HepG2 (cell line): Measurements from ENCODE around the gene P2RY11. TPM values are rescaled to one million over a fixed set of nuclear protein-coding genes. Genes with fewer than 3 reads are reported as not detected.

Source experiments
- CENPX ChIP-seq: sonication (generic); formaldehyde crosslinking; IDR thresholded peaks from 2 replicates; pipeline ENCODE4 v1.9.0; 2021; ENCODE audit warnings: mild to moderate bottlenecking, missing genetic modification reagents, moderate library complexity
- CHD2 ChIP-seq: IDR thresholded peaks from 2 replicates; pipeline ENCODE4 v1.6.1; 2011; ENCODE audit warnings: low read depth, low read length, improper control_type of control experiment
- ETV5 ChIP-seq: IDR thresholded peaks from 2 replicates; pipeline ENCODE4 v1.6.1; 2018; ENCODE audit warnings: missing biosample characterization, missing genetic modification reagents, inconsistent platforms, borderline replicate concordance
- HNF4A ChIP-seq: sonication (generic); formaldehyde crosslinking; IDR thresholded peaks from 2 replicates; pipeline ENCODE4 v1.4.0; 2020; ENCODE audit warnings: missing genetic modification reagents
- IRX3 ChIP-seq: sonication (generic); formaldehyde crosslinking; IDR thresholded peaks from 2 replicates; pipeline ENCODE4 v1.8.1; 2023; ENCODE audit warnings: mild to moderate bottlenecking, low read depth, missing genetic modification reagents, borderline replicate concordance
- KAT7 ChIP-seq: IDR thresholded peaks from 2 replicates; pipeline ENCODE4 v1.6.1; 2018; ENCODE audit warnings: borderline replicate concordance, missing compliant biosample characterization
- KDM2A ChIP-seq: sonication (generic); formaldehyde crosslinking; IDR thresholded peaks from 2 replicates; pipeline ENCODE4 v1.4.0; 2020; ENCODE audit warnings: low read depth, missing genetic modification reagents, borderline replicate concordance
- KMT2B ChIP-seq: IDR thresholded peaks from 2 replicates; pipeline ENCODE4 v1.6.1; 2016; ENCODE audit warnings: missing genetic modification reagents, missing compliant biosample characterization
- MTA1 ChIP-seq: sonication (generic); formaldehyde crosslinking; IDR thresholded peaks from 2 replicates; pipeline ENCODE4 v1.4.0; 2020; ENCODE audit warnings: missing genetic modification reagents, mild to moderate bottlenecking, borderline replicate concordance
- PCBP1 ChIP-seq: fragments of 200-400 bp; formaldehyde crosslinking; IDR thresholded peaks from 2 replicates; pipeline ENCODE4 v1.6.1; 2017; ENCODE audit warnings: mild to moderate bottlenecking, low read depth, low read length, borderline replicate concordance
- POLR2AphosphoS5 ChIP-seq: IDR thresholded peaks from 2 replicates; pipeline ENCODE4 v1.6.1; 2012; ENCODE audit warnings: low read depth, low read length
- PTBP1 ChIP-seq: fragments of 200-400 bp; formaldehyde crosslinking; IDR thresholded peaks from 2 replicates; pipeline ENCODE4 v1.6.1; 2018; ENCODE audit warnings: low read length, low read depth; ENCODE audit not compliant: poor library complexity, severe bottlenecking
- RAD51 ChIP-seq: fragments of 450-650 bp; IDR thresholded peaks from 2 replicates; pipeline ENCODE4 v1.6.1; 2016; ENCODE audit warnings: borderline replicate concordance
- REXO4 ChIP-seq: sonication (generic); formaldehyde crosslinking; IDR thresholded peaks from 2 replicates; pipeline ENCODE4 v1.8.0; 2022; ENCODE audit warnings: missing genetic modification reagents, mild to moderate bottlenecking, borderline replicate concordance
- SAP130 ChIP-seq: IDR thresholded peaks from 2 replicates; pipeline ENCODE4 v1.6.1; 2016; ENCODE audit warnings: low read depth
- TMF1 ChIP-seq: sonication (generic); formaldehyde crosslinking; IDR thresholded peaks from 2 replicates; pipeline ENCODE4 v1.8.1; 2022; ENCODE audit warnings: low read depth, missing genetic modification reagents
- YEATS2 ChIP-seq: sonication (generic); formaldehyde crosslinking; IDR thresholded peaks from 2 replicates; pipeline ENCODE4 v1.4.0; 2020; ENCODE audit warnings: missing genetic modification reagents, borderline replicate concordance
- ZNF136 ChIP-seq: sonication (generic); formaldehyde crosslinking; IDR thresholded peaks from 2 replicates; pipeline ENCODE4 v1.8.1; 2022; ENCODE audit warnings: low read depth, mild to moderate bottlenecking, moderate library complexity, missing genetic modification reagents
- ZNF160 ChIP-seq: sonication (generic); formaldehyde crosslinking; IDR thresholded peaks from 2 replicates; pipeline ENCODE4 v1.8.0; 2022; ENCODE audit warnings: mild to moderate bottlenecking, inconsistent platforms, missing genetic modification reagents
- ZNF20 ChIP-seq: sonication (generic); formaldehyde crosslinking; IDR thresholded peaks from 2 replicates; pipeline ENCODE4 v1.4.0; 2020; ENCODE audit warnings: mild to moderate bottlenecking, moderate library complexity, missing genetic modification reagents
- ZNF253 ChIP-seq: sonication (generic); formaldehyde crosslinking; IDR thresholded peaks from 2 replicates; pipeline ENCODE4 v1.8.0; 2022; ENCODE audit warnings: mild to moderate bottlenecking, missing genetic modification reagents, borderline replicate concordance
- ZNF556 ChIP-seq: sonication (generic); formaldehyde crosslinking; IDR thresholded peaks from 2 replicates; pipeline ENCODE4 v1.4.0; 2020; ENCODE audit warnings: mild to moderate bottlenecking, missing genetic modification reagents, borderline replicate concordance
- ZSCAN5A ChIP-seq: sonication (generic); formaldehyde crosslinking; IDR thresholded peaks from 2 replicates; pipeline ENCODE4 v1.8.0; 2022; ENCODE audit warnings: mild to moderate bottlenecking, missing genetic modification reagents, borderline replicate concordance
- polyA plus RNA-seq, 8 experiments: library from polyadenylated mRNA; depleted of rRNA in 3 of 8; stranded (reverse) in 7 of 8; unstranded in 1 of 8; fragments of >200 nt; fragmentation: Illumina TruSeq in 4 of 8; extraction: Trizol in 4 of 8; gene quantifications; 2 replicates each; pipeline versions ENCODE4 v1.2.1 to v1.2.3, GENCODE V29; 2011 to 2016; ENCODE audit warnings: low read depth in 4 of 8, missing spikeins in 1 of 8, mixed read lengths in 1 of 8; ENCODE audit not compliant: insufficient read depth in 1 of 8
- total RNA-seq, 5 experiments: library from RNA; depleted of rRNA; stranded (reverse); fragments of >200 nt; fragmentation: Illumina TruSeq; extraction: Trizol; gene quantifications; 2 replicates each; pipeline ENCODE4 v1.2.3, GENCODE V29; 2016; ENCODE audit warnings: low read depth in 1 of 5
- TF ChIP-seq, protein P1 (sequence below): sonication (generic); formaldehyde crosslinking; IDR thresholded peaks from 2 replicates; pipeline ENCODE4 v1.5.1; 2020; ENCODE audit warnings: mild to moderate bottlenecking, missing genetic modification reagents
- TF ChIP-seq, protein P2 (sequence below): sonication (generic); formaldehyde crosslinking; IDR thresholded peaks from 2 replicates; pipeline ENCODE4 v1.5.0; 2020; ENCODE audit warnings: missing genetic modification reagents
- TF ChIP-seq, protein P3 (sequence below): sonication (generic); formaldehyde crosslinking; IDR thresholded peaks from 2 replicates; pipeline ENCODE4 v1.4.0; 2020; ENCODE audit warnings: mild to moderate bottlenecking, missing genetic modification reagents

Gene P2RY11
- total and polyA plus RNA-seq, 2 of the 13 experiments (the other 11 are each of a cell fraction or from before 2014, with no cell fraction given), result 4.0 to 7.8 TPM

DNA sequence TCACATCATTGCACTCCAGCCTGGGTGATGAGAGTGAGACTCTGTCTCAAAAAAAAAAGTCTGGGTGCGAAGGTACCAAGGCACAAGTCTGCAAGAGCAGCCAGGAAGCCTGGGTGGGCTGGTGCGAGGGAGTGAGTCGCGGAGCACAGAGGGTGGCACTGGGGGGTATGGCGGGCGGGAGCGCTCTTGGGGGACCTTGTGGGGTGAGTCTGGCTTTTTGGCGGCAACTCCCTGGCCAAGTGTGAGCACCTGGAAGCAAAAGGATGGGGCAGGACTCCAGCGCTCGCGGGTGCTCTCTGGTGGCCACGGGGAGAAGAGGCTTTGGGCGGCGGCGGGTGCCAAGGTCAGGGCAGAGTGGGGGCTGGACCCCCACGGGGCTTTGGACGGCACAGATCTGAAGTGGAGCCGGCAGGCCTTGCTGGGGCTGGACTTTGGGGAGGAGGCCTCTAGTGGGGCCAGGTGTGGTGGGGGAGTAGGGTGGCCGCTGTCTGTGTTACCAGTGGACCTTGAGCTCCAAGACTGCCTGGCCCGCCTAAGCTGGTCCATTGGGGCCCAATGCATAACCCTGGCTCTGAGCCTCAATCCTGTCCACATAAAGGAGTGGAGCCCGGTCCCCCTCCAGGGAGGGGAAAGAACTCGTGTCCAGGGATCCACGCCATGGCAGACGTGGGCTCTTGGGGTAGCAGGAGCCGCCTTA, 1.6 kb downstream of the P2RY11 start (continued):
- TF ChIP-seq, protein P1, sequence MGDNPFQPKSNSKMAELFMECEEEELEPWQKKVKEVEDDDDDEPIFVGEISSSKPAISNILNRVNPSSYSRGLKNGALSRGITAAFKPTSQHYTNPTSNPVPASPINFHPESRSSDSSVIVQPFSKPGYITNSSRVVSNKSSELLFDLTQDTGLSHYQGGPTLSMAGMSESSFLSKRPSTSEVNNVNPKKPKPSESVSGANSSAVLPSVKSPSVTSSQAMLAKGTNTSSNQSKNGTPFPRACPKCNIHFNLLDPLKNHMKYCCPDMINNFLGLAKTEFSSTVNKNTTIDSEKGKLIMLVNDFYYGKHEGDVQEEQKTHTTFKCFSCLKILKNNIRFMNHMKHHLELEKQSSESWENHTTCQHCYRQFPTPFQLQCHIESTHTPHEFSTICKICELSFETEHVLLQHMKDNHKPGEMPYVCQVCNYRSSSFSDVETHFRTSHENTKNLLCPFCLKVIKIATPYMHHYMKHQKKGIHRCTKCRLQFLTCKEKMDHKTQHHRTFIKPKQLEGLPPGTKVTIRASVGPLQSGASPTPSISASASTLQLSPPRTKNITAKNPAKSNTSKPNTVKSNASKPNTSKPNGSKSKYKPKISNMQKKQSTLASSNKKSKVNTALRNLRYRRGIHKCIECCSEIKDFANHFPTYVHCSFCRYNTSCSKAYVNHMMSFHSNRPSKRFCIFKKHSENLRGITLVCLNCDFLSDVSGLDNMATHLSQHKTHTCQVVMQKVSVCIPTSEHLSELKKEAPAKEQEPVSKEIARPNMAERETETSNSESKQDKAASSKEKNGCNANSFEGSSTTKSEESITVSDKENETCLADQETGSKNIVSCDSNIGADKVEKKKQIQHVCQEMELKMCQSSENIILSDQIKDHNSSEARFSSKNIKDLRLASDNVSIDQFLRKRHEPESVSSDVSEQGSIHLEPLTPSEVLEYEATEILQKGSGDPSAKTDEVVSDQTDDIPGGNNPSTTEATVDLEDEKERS (CRISPR knock-in tag), result no peak
- TF ChIP-seq ZNF253 (no peak), KDM2A (CRISPR knock-in tag) (peak; percentile 92), CENPX (no peak), TMF1 (CRISPR knock-in tag) (no peak), CHD2 (no peak), KMT2B (CRISPR knock-in tag) (no peak), REXO4 (CRISPR knock-in tag) (no peak), MTA1 (CRISPR knock-in tag) (peak; percentile 18; the same call in 1 of the 2 replicates), ZNF20 (CRISPR knock-in tag) (no peak), POLR2AphosphoS5 (no peak), PCBP1 (0 out of 2 replicates have a peak, but pooled peaks have one; percentile 50), YEATS2 (CRISPR knock-in tag) (no peak), SAP130 (CRISPR knock-in tag) (no peak), IRX3 (no peak), ZSCAN5A (no peak), ZNF160 (CRISPR knock-in tag) (no peak), HNF4A (CRISPR knock-in tag) (peak; percentile 64), KAT7 (CRISPR knock-in tag) (no peak; the same call in 1 of the 2 replicates), ETV5 (CRISPR knock-in tag) (no peak), ZNF136 (no peak), RAD51 (no peak), PTBP1 (no peak), ZNF556 (no peak)
- TF ChIP-seq, protein P2, sequence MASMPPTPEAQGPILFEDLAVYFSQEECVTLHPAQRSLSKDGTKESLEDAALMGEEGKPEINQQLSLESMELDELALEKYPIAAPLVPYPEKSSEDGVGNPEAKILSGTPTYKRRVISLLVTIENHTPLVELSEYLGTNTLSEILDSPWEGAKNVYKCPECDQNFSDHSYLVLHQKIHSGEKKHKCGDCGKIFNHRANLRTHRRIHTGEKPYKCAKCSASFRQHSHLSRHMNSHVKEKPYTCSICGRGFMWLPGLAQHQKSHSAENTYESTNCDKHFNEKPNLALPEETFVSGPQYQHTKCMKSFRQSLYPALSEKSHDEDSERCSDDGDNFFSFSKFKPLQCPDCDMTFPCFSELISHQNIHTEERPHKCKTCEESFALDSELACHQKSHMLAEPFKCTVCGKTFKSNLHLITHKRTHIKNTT, result no peak
- TF ChIP-seq, protein P3, sequence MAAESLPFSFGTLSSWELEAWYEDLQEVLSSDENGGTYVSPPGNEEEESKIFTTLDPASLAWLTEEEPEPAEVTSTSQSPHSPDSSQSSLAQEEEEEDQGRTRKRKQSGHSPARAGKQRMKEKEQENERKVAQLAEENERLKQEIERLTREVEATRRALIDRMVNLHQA (CRISPR knock-in tag), result no peak
